ENCODE measurements around the gene PLEK.

Gene PLEK

DNA sequence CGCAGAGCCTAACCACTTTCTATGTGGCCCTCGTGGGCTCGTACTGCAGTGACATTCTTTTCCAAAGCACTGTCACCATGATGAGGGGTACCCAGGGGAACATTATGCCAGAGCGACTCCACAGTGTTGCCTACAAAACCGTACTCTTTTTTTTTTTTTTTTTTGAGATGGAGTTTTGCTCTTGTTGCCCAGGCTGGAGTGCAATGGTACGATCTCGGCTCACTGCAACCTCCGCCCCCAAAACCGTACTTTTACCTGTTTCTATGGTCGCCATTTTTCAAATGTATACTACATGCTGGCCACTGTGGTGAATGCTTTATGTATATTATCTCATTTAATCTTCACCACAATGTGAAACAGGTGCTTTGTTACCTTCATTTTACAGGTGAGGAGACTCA, 4.3 kb downstream of the PLEK start:
- TF ChIP-seq, protein P1, sequence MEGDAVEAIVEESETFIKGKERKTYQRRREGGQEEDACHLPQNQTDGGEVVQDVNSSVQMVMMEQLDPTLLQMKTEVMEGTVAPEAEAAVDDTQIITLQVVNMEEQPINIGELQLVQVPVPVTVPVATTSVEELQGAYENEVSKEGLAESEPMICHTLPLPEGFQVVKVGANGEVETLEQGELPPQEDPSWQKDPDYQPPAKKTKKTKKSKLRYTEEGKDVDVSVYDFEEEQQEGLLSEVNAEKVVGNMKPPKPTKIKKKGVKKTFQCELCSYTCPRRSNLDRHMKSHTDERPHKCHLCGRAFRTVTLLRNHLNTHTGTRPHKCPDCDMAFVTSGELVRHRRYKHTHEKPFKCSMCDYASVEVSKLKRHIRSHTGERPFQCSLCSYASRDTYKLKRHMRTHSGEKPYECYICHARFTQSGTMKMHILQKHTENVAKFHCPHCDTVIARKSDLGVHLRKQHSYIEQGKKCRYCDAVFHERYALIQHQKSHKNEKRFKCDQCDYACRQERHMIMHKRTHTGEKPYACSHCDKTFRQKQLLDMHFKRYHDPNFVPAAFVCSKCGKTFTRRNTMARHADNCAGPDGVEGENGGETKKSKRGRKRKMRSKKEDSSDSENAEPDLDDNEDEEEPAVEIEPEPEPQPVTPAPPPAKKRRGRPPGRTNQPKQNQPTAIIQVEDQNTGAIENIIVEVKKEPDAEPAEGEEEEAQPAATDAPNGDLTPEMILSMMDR (IDR thresholded peaks at IDR 0.05): no peak

DNA sequence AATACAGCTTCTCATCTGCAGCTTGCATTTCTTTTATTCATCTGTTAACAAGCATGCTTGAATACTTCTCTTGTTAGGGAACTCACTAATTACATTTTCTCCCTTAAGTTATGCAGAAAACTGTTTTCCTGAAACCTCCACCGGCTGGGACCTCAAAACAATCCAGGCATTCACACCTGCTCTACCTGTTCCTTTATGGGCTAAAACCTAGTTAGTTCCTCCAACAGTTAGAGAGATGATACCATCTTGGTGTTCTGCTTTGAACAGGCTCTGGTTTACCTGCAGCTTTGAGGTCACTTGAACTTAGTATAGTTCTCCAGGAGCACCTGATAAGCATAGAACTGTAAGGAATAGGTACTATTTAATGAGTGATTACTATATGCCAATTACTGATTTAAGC, 6.1 kb downstream of the PLEK start:
- TF ChIP-seq, protein P1 (IDR thresholded peaks at IDR 0.05): no peak

DNA sequence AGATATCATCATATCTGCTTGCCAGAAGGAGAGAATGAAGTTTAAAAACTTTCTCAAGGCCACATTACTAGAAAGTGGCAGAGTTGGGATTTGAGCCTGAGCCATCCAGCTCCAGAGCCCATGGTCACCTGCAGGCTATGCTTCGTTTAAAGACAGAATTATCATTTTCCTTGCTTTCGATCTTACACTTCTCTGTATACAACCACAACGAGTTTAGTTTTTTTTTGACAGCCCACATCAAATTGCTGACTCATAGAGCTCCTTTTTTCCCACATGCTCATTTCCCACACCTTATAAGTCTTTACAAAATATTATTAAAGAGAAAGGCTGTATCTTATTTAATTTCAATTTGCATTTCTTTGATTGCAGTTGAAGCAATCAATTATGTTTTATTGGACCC, 6.5 kb downstream of the PLEK start:
- TF ChIP-seq, protein P1 (IDR thresholded peaks at IDR 0.05): no peak

DNA sequence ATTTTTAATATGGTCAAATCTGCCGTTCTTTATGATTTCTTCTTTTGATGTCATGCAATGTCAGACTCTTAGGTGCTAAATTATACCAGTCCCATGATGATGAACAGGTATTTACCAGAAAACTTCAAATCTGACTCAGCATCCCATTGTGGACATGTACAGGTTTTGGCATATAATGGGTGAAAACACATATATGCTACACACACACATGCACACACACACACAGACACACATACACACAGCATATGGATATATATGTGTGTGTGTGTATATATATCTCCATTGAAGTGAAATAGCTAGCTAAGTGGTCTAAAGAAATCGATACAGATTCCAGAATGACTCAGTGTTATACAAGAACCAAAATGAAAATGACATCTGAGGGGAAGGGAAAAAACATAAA, 7.4 kb downstream of the PLEK start:
- TF ChIP-seq, protein P1 (IDR thresholded peaks at IDR 0.05): no peak

DNA sequence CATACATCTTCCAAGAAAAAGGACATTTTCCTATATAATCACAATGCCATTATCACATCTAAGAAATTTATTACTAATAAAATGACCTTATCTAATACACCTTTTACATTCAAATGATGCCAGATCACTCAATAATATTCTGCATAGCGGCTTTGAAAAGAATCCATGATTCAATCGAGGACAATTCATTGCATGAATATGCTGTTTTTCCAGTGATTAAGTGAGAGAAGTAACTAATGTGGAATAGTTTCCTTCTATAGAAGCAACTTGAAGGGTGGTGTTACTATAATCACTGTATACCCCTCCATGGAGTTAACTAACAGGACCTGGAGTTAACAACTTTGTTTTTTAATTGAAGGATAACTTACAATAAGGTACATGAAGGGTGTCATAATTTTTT, 9.1 kb downstream of the PLEK start:
- TF ChIP-seq, protein P1 (IDR thresholded peaks at IDR 0.05): no peak

DNA sequence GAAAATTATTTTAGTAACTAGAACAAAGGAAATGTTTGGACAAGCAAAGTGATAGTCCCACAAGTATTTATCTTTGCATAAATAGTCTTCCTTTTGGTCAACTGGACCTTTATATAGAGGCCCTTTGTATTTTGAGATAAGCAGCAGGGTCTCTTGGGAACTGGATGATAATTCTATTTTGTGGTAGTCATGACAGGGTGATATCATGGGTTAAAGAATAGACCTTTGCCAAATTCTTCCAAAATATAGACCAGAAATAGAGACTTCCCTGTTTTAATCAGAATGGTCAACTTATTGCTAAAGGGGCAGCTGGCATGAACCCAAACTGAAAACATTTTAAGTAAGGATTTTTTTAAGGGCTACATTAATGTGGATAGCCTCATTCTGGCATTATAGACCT, 10.5 kb downstream of the PLEK start:
- TF ChIP-seq, protein P1 (IDR thresholded peaks at IDR 0.05): no peak

DNA sequence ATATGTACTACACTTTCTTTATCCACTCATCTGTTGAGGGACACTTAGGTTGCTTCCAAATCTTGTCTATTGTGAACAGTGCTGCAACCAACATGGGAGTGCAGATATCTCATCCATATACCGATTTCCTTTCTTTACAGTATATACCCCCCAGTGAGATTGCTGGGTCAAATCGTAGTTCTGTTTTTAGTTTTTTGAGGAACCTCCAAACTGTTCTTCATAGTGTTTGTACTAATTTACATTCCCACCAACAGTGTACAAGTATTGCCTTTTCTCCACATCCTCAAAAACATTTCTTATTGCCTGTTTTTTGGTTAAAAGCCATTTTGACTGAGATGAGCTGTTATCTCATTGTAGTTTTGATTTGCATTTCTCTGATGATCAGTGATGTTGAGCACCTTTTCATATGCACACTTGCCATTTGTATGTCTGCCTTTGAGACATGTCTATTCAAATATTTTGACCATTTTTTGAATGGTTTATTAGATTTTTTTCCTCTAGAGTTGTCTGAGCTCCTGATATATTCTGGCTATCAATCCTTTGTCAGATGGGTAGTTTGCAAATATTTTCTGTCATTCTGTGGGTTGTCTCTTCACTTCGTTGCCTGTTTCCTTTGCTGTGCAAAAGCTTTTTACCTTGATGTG, 12.2 kb downstream of the PLEK start:
- TF ChIP-seq, protein P1 (IDR thresholded peaks at IDR 0.05): no peak

DNA sequence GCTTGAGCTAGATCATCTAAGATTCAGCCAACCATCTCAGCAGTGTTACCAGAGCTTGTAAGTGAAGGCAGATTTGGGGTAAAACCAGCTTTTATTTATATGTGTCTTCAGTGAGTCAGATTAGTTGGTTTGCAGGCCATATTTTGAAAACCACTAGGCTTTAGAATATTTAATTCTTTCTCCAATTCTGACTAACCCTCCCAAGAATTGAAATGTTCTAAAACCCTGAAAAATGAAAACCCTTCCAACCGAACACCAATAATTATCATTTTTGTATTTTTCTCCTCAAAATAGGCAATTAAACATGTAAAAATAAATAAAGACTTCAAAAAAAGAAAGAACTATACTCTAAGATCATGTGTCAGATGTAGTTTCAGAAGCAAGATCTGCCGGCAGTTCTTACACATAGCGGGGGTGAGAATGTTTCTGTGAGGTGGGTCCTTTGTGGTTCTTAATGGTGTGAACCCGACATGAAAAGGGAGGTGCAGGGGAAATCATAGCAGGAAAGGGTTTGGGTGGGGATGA, 14.2 kb downstream of the PLEK start:
- TF ChIP-seq, protein P1 (IDR thresholded peaks at IDR 0.05): no peak

Data from LNCAP (cell line).